Kidney (tissue), 14 donors: Measurements from ENCODE around the gene JARID2. TPM values are rescaled to one million over a fixed set of nuclear protein-coding genes. Genes with fewer than 3 reads are reported as not detected.

Experiments
- DNase-seq, 5 donors: peaks; one replicate each; pipeline ENCODE4 v3.0.0-alpha.2; 2013 to 2020
- FAIRE-seq: peaks from 2 replicates; lab custom pipeline; 2012; peaks lifted over from hg19 to GRCh38; lab: Jason Lieb, UNC
- H3K27ac ChIP-seq, 2 donors: one replicate each; pipeline ENCODE4 v1.7.0; 2013; ENCODE audit warnings: low read depth in 2 of 2, low read length in 2 of 2, inconsistent platforms in 1 of 2
- H3K27me3 ChIP-seq: one replicate; pipeline ENCODE4 v1.7.1; 2013; ENCODE audit warnings: low read length, inconsistent platforms; ENCODE audit not compliant: control insufficient read depth, insufficient read depth
- H3K36me3 ChIP-seq, 3 donors: one replicate each; pipeline versions ENCODE4 v1.7.0 to v1.7.1; 2013; ENCODE audit warnings: low read length in 3 of 3, control low read depth in 1 of 3, inconsistent platforms in 1 of 3; ENCODE audit not compliant: insufficient read depth in 3 of 3, control insufficient read depth in 2 of 3
- H3K4me1 ChIP-seq, 3 donors: one replicate each; pipeline versions ENCODE4 v1.7.0 to v1.7.1; 2013; ENCODE audit warnings: low read length in 3 of 3, inconsistent platforms in 1 of 3, low read depth in 1 of 3; ENCODE audit not compliant: control insufficient read depth in 2 of 3, insufficient read depth in 2 of 3
- H3K4me3 ChIP-seq, 3 donors: one replicate each; pipeline versions ENCODE4 v1.7.0 to v1.8.1; 2013; ENCODE audit warnings: low read length in 3 of 3, control low read depth in 1 of 3, inconsistent platforms in 1 of 3
- H3K9ac ChIP-seq, 3 donors: one replicate each; pipeline versions ENCODE4 v1.7.0 to v1.7.1; 2013; ENCODE audit warnings: low read length in 3 of 3, control low read depth in 1 of 3, inconsistent platforms in 1 of 3
- H3K9me3 ChIP-seq, 3 donors: one replicate each; pipeline versions ENCODE4 v1.7.0 to v1.7.1; 2013; ENCODE audit warnings: low read length in 3 of 3, control low read depth in 1 of 3, inconsistent platforms in 1 of 3; ENCODE audit not compliant: control insufficient read depth in 2 of 3, insufficient read depth in 1 of 3
- CTCF ChIP-seq: IDR thresholded peaks from 3 replicates; pipeline ENCODE4 v1.5.1; 2012; ENCODE audit warnings: mild to moderate bottlenecking, moderate library complexity, borderline replicate concordance; ENCODE audit not compliant: insufficient read depth; ENCODE audit errors: extremely low read depth
- intact Hi-C: fragments of 100-400 bp; cut with DNase I; formaldehyde crosslinking; loops from one replicate; pipeline ENCODE4 v1.11.1; 2022
- polyA plus RNA-seq: library from polyadenylated mRNA; stranded (reverse); fragments of 350-450 nt; fragmentation: Illumina TruSeq; extraction: RNeasy Lipid Tissue Mini Kit (QIAGEN cat#74804); gene quantifications from one replicate; pipeline ENCODE4 v1.2.3, GENCODE V29; 2014; ENCODE audit warnings: low read depth, low replicate concordance; ENCODE audit not compliant: insufficient read depth
- total RNA-seq: library from RNA; stranded (reverse); fragmentation: NEBNext Ultra II Directional; extraction: Animal tissue kit (Norgen Biotek cat#: 25700); gene quantifications from one replicate; pipeline ENCODE4 v1.2.1, GENCODE V29; 2021
- donor health status: control.
- donor health status: control.
- donor health status: control.
- donor health status: control.
- donor health status: control.
- donor health status: DM: yes; HTN: yes; CAD: no.
- donor health status: Normal renal cell carcinoma (clear cell type).

JARID2 gene
- total and polyA plus RNA-seq, 2 donors from 2014 or later: 1.8 to 12.3 TPM

- H3K9me3 ChIP-seq: no peaks in the 10 kb centered on the region
- H3K4me1 ChIP-seq: peaks cover 0 to 1% (median under 1%) of the 10 kb centered on the region in 3 donors
- H3K27me3 ChIP-seq: no peaks in the 10 kb centered on the region
- H3K36me3 ChIP-seq: peaks cover 0 to 11% (median 0%) of the 10 kb centered on the region in 3 donors
- intact Hi-C loops: no loop called here
- H3K27ac ChIP-seq: no peak overlapping the region
- DNase-seq (no peak), FAIRE-seq (no peak)
- TF ChIP-seq CTCF: no peak
- H3K4me3 ChIP-seq: no peak overlapping the region
- H3K9ac ChIP-seq: no peak overlapping the region
Measured at GRCh38 chr6:15510536-15511247, 264.8 kb downstream of the JARID2 start.

- H3K9me3 ChIP-seq: no peaks in the 10 kb centered on the region
- peaks cover 0 to 11% (median 0%) of the 10 kb centered on the region in 3 donors for H3K36me3 ChIP-seq
- no peaks in the 10 kb centered on the region for H3K27me3 ChIP-seq
- TF ChIP-seq CTCF: no peak
- intact Hi-C loops: no loop called here
- no peak overlapping the region for H3K9ac ChIP-seq
- H3K4me3 ChIP-seq: no peak overlapping the region
- DNase-seq (peak in 1 of 5 donors; percentile 52), FAIRE-seq (no peak)
- H3K4me1 ChIP-seq: no peaks in the 10 kb centered on the region
- no peak overlapping the region for H3K27ac ChIP-seq
Measured at GRCh38 chr6:15511248-15512125, 265.6 kb downstream of the JARID2 start.

GRCh38 chr6:15512126-15512525, 266.3 kb downstream of the JARID2 start:
- FAIRE-seq (no peak), DNase-seq (peak; percentile 62 to 80 (median 74))
- Histone ChIP-seq H3K36me3 (peaks cover 0 to 11% (median 2%) of the 10 kb centered on the region in 3 donors), H3K27ac (no peak overlapping the region), H3K4me1 (no peaks in the 10 kb centered on the region), H3K27me3 (no peaks in the 10 kb centered on the region), H3K9ac (no peak overlapping the region), H3K9me3 (no peaks in the 10 kb centered on the region), H3K4me3 (no peak overlapping the region)
- peak; percentile 49 for TF ChIP-seq CTCF
- intact Hi-C loops: no loop called here
